Renal pelvis (tissue), 4 donors: ENCODE data around the gene GOLGA6D. TPM values are rescaled to one million over a fixed set of nuclear protein-coding genes. Genes with fewer than 3 reads are reported as not detected.
"Not testable (repeated sequence)": the region's sequence is repeated elsewhere in the genome, so short reads cannot be mapped to it uniquely, and the experiment has no call there.

Source experiments
- DNase-seq: peaks from one replicate; pipeline ENCODE4 v3.0.0-alpha.2; 2013
- polyA plus RNA-seq, 3 donors: library from polyadenylated mRNA; unstranded; fragments of 120-200 nt; gene quantifications; one replicate each; pipeline ENCODE4 v1.2.1, GENCODE V29; 2013; ENCODE audit not compliant: insufficient read length in 3 of 3

Gene GOLGA6D
- polyA plus RNA-seq, 3 donors: 0.13 to 1.1 (median 0.38) TPM

DNA sequence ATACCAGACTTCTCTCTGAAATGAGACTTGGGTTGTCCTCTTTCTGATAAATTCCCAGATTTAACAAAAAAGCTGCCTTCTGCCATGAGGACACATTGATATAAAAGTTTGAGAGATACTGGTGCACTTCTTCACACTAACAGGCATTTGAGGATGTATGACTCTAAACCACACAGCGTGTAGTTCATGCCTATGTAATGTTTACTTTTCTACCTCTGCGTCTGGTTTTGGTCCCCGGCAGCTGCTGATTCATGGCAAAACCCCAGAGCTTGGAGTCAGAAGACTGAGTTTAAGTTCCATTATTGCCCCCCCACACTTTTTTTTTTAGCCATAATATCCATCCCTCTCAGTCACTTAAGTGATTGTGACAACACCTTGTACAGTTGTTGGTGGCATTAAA, 1.5 kb downstream of the GOLGA6D start:
- DNase-seq: not testable (repeated sequence)

DNA sequence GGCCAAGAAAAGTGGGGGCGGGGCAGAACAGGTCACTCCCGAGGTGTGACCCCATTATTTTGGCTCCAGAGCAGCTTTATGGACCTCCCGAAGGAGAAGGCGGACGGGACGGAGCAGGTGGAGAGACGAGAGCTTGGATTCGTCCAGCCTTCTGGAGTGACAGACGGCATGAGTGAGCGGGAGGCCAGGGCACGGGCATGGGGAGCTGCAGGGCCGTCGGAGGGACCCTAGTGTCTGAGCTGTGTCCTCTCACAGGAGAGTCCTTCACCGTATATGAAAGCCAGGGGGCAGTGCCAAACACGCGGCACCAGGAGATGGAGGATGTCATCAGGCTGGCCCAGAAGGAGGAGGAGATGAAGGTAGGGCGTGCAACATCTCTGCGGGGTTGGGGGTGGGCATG, 11.0 kb downstream of the GOLGA6D start:
- not testable (repeated sequence) for DNase-seq

DNA sequence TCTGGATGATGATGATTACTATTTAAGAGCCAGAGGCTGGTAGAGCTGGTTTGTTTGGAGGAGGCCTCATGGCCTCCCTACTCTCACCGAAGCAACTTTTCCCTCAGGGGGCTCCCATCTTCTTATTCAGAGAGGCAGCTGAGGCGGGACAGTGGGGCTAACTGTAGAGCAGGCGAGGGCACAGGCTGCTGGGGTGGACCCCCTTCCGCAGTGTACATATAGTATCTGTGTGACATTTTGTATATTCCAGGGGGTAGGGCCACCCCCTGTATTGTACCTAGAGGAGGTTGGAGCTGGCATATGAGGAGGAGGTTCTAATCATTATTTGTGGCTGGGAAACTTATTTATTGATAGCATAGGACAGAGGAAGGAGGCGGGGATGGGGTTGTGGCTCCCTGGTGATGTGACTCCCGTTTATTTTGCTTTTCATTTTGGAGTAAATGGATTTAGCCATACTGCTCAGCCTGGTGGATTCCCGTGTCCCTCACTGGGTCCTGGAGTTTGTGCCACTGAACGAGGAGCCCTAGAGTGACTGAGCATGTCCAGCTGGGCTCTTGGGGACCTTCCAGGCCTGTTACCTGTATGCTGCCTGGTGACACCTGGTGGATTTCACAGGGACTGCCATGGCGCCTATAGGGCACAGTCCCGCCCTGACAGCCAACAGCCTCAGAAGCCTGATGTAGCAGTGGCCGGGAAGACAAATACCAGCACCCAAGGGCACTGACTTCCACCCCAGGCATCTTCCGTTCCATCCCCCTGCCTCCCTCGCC, 16.1 kb downstream of the GOLGA6D start:
- DNase-seq: not testable (repeated sequence)

DNA sequence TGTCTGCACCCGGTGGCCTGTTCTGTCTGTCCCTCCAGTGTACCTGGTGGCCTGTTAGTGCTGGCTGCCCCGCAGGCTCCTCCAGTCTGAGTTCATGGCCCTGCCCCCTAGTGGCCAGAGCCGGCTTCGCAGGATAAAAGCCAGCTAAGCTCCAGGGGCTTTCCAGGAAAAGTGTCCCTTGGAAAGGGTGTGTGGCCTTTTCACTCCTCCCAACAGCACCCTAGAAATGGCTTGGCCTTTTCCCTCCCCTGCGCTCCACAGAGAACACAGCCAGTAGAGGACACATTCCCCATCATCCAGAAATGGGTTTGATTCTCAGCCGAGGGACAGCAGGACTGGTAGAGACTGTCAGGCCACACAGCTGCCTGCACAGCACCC, 16.7 kb downstream of the GOLGA6D start:
- DNase-seq: not testable (repeated sequence)

DNA sequence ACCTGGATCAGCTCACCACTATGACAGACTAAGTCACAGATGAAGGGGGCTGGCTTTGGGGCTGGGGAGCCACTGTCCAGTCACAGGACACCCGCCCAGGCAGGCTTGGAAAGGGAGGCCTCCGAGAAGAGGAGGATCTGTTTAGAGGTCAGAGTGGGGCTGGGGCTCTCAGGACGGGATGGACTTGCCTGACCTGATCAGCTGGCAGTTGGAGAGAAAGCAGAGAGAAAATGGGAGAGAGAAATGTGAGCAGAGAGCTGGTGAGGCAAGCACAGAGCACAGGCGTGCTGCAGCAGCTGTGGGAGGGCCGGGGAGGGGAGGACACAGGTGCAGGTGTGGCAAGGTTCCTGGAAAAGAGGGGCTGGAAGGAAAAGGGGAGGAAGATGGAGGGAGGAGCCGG, 17.4 kb downstream of the GOLGA6D start:
- not testable (repeated sequence) for DNase-seq

DNA sequence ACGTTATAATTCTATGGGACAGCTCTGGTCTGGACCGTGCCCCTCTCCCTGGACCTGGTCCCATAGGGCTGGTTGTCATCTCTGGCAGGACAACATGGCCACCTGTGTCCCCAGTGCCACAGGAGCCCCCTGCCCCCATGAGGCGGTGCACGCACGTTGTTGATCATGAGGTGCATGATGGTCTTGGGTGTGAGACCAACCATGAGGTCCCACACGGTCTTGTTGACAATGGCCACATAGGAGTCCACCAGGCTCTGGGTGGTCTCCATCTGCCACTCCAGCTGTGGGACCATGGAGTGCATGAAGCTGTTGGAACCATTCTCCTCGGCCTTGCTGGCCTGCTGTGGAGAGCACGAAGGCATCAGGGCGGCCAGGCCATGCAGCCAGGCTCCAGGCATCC, 19.7 kb downstream of the GOLGA6D start:
- no peak for DNase-seq

DNA sequence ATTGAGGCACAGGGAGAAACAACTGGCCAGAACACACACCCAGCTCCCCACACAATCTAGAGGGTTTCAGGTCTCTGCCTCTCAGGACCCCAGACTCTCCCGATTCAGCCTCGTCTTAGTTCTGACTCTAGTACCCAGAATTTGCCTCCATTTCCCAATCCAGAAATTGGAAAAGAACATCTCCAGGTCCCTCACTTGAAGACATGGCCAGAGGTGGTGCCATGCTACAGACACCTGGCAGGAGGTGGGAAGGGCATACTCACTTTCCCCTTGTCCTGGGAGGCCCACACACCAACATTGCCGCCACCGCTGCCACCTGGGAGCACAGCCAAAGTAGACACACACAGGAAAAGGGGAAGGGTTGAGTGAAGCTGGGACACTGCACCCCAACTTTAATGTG, 20.1 kb downstream of the GOLGA6D start:
- not testable (repeated sequence) for DNase-seq

DNA sequence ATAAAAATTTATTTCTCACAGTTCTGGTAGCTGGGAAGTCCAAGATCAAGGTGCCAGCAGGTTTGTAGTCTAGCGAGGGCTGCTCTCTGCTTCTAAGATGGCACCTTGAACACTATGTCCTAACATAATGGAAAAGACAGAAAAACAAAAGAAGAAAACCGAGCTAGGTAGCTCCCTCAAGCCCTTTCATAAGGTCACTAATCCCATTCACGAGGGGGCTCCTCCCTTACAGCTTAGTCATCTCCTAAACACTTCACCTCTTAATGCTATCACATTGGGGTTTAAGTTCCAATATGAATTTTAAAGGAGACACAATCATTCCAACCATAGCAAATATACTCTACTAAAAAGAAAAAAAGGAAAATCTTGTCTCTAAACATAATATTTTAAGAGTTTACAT, 23.6 kb downstream of the GOLGA6D start:
- DNase-seq: no peak

DNA sequence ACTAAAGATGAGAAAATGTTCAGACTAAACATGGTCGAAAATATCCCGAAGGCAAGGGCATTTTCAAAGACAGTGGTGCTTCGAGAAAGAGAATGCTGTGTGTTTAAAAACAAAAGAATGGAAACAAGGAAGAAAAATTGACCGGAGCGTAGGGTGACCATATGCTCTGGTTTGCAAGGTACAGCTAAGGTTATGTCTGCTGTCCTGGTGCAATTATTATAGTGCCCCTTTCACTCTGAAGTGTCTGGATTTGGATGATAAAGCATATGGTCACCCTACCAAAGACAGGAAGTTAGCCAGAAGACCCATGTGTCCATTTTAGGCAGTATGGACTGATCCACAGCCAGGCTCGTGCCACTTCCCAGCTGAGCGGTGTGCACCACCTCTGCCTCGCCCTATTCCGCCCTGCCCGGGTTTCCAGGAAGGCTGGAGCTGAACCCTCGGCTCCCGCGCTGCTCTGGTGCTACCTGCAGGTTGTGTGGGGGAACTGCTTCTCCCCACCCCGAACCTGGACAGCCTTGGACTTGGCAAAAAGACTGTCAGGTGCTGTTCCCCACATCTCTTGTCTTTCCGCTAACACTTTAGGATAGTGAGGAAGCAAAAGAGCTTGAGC, 25.2 kb downstream of the GOLGA6D start:
- peak; percentile 15 for DNase-seq

DNA sequence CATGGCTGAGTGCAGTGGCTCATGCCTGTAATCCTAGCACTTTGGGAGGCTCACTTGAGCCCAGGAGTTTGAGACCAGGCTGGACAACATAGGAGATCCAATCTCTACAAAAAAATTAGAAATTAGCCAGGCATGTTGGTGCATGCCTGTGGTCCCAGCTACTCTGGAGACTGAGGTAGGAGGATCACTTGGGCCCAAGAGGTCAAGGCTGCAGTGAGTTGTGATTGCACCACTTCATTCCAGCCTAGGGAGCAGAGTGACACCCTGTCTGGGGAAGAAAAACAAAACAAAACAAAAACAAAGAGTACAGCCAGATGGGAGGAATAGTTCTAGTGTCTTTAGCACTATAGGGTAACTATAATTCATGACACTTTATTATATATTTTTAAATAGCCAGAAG, 27.1 kb downstream of the GOLGA6D start:
- DNase-seq: no peak

DNA sequence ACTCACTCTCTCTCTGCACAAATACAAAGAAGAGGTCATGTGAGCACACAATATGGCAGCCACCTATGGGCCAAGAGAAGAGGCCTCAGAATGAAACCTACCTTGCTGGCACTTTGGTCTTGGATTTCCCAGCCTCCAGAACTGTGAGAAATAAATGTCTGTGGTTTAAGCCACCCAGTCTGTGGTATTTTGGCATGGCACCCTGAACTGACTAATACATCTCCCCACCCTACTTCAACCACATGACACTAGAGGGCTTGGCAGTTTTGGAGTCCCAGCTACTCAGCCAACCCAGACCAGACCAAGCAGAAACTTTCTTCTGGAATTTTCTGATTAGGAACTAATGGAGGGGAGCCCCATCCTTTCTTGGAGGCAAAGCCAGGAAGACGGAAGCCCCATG, 29.9 kb downstream of the GOLGA6D start:
- DNase-seq: not testable (repeated sequence)

DNA sequence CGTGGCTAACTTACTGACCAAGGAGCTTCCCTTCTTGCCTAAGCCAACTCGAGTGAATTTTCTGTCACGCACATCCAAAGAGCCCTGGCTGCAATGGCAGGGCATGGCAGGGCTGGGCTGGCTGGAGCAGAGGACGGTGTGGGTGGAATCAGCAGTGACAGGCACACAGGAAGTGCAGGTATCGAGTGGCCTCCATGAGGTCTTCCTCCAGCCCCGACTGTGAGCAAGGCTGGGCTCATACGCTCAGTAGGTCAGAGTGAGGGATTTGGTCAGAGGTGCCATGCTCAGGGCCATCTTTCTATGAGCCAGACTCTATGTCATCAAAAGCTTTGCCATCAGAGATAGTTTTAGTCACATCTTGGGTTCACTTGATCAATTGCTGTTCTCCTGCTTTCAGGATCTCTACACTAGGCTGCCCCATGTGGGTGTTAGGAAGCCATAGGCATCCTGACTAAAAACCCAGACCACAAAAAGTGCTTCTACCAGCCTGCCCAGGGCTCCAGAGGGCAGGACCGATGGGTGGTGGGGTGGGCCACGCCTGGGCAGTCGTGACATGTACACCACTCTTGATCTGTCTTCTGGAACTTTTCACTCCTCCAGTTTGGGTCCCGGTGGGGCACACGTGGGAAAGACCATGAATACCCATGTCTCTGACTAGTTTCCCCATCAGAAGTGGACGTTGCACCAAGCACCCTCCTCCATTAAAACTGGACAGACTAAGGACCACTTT, 30.6 kb downstream of the GOLGA6D start:
- DNase-seq: no peak

DNA sequence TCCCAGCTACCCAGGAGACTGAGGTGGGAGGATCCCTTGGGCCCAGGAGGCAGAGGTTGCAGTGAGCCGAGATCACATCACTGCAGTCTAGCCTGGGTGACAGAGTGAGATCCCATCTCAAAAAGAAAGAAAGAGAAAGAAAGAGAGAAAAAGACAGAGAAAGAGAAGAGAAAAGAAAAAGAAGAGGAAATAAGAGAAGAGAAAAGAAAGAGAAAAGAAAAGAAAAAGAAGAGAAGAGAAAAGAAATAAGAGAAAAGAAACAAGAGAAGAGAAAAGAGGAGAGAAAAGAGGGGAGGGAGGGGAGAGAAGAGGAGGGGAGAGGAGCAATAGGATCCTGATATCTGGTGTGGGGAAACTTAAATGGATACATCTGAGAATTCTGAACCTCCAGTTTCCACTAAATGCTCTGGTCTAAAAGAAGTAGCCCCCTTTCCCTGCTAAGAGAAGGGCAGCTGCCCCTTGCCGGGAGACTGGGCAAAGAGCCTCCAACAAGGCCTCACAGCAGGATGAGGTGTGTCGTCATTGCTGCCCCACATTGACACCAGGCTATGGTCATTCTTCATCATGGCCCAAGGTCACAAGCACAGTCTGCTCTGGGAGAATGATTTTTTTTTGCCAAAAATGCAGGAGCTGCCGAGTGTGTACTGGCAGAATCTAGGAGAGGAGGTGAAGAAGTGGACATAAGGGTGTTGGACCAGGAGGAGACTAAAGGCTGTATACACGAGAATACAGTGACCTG, 32.1 kb downstream of the GOLGA6D start:
- DNase-seq: no peak

DNA sequence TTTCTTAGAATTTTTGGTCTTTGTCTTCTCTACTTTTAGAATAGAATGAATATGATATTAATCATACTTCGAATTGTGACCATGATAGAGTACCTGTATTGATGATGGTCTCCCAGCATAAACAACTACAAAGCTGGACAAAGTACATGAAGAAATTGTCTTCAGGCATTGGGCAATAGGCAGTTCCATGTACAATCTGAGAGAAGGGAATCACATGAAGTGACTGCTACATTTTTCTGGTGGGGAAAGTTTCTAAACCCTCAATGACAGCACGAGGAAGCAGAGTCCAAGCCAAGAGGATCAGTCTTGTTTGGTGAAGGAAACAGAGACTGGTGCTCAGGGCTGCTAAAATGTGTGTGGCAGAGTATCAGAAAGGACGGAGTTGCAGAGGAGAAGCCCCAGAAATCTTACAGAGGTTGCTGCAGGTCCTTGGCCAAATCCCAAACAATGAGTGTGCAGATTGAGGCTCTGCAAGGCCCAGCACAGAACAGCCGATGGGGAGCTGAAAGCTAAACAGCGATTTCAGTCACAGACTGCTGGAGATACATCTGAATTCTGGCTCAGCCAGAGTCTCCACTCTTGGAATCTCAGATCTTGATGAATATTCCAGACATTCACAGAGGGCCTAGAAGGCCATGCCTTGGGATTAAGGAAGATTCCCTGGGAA, 36.7 kb downstream of the GOLGA6D start:
- not testable (repeated sequence) for DNase-seq

DNA sequence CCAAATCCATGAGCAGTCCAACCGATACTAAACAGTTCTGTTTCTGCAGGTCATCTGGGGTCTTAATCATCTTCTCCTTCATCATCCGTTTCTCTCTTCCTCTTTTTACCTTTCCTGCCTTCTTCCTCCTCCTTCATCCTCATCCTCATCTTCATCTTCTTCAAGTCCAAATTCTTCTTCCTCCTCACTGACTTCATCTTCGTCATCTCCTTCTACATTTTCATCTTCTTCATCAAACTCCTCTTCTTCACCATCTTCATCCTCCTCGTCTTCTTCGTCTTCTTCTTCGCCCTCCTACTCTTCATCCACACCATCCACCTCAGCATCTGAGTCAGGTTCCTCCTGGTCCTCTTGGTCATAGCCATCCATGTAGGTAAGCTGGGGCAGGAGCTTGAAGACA, 39.1 kb downstream of the GOLGA6D start:
- DNase-seq: no peak

DNA sequence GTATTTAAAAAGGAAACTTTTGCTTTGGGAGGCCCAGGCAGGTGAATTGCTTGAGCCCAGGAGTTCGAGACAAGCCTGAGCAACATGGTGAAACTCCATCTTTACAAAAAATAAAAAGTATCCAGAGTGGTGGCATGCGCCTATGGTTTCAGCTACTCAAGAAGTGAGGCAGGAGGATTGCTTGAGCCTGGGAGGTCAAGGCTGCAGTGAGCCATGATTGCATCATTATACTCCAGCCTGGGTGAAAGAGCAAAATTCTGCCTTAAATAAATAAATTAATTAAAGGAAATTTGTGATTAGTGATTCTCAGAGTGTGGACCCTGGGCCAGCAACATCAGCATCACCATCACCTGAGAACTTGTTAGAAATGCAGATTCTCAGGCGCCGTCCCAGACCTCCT, 43.3 kb downstream of the GOLGA6D start:
- no peak for DNase-seq

DNA sequence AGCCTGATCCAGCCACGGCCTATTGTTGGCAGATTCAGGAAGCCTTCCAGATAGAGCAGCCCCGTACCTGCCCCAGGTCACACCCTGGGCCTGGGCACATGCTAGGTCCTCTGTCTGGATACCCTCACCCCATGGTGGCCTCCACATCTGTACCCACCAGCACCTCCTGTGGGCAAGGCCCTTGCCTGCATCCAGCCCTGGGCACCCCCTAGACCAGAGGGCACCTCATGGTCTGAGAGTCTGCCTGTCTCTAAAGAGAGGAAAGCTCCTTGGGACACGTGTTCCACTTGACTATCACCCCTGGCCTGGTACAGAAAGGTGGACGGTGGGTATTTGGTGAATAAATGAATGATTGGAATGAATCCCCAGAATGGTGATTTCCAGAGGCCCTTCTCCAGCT, 44.4 kb downstream of the GOLGA6D start:
- no peak for DNase-seq

DNA sequence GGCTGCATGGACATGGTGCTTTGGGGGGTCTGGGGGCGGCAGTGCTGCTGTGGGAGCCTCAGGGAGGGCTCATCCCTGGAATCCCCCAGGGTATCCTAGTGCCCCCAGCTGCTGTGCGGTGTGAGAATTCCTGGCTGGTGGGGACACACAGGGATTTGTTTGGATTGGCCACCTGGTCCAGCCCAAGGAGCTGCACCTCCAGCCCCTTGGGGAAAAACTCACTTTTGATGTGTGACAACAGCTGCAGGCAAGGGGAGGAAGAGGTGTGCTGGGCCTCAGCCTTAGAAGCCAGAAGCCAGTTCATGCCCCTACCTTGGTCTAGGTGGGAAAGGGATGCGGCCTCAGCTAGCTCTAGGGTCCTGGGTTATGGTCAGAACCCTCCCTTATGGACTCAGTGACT, 44.9 kb downstream of the GOLGA6D start:
- no peak for DNase-seq

DNA sequence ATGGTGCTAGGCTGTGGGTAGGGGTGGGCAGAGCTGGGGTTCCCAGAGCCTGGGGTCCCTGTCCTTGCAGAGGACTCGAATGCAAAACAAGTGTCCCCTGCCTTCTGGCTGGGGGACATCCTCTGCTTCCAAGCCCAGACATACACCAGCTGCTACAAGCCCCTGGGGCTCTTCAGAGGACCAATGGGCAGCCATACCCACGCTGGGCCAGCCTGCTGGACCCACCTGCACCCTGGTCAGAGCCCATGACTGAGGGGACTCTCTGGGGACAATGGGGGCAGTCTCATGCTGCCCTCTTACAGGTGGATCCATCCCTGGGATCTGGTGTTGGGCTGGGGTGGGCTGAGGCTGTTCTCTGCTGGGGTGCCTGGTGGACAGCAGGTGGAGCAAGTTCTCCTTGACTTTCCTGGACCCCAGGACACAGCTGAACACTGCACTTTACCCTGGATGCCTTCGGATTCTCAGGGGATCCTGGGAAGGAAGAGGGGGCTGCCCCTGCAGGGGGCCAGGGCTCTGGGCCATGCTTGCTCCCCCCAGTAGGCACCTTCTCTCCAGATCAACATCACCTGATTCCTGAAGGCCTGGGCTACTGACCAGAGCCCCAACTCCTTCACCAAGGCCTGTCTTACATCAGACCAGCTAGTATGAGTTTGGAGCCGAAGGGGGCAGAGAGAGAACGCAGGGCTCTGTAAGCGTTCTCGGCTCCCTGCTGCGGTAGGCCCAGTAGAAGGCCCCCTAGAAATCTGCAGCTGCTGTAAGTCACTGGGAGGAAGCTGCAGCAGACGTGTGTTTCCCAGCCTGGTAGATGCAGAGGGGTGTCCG, 46.1 kb downstream of the GOLGA6D start:
- no peak for DNase-seq

DNA sequence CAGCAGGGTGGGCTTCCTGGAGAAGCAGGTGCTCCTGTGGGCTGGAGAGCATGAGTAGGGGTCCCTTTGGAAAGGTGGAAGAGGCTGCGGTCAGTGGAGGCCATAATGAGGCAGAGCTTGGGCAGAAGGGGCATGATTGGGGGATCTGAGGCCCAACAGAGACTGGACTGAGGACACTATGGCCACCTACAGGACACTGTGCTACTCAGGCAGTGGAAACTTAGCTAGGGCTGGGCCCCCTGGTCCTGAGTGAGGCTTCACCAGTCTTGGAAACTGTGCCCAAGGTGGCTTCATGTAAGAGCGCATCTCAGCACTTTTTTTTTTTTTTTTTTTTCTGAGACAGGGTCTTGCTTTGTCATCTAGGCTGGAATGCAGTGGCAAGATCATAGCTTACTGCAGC, 46.9 kb downstream of the GOLGA6D start:
- DNase-seq: no peak

DNA sequence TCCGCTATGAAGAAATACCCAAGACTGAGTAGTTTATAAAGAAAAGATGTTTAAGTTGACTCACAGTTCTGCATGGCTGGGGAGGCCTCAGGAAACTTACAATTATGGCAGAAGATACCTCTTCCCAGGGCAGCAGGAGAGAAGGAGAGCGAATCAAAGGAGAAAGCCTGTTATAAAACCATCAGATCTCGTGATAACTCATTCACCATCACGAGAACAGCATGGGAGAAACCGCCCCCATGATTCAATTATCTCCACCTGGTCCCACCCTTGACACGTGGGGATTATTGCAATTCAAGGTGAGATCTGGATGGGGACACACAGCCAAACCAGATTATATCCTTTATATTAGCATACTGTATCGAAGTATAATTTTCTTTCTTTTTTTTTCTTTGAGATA, 49.5 kb downstream of the GOLGA6D start:
- DNase-seq: not testable (repeated sequence)
